HT1080 (cell line): ENCODE results near the gene SND1. TPM values are rescaled to one million over a fixed set of nuclear protein-coding genes. Genes with fewer than 3 reads are reported as not detected.
A peak's percentile ranks its signal among the peaks of the same experiment; 100 is the strongest.
"Not testable (repeated sequence)": the region's sequence is repeated elsewhere in the genome, so short reads cannot be mapped to it uniquely, and the experiment has no call there.

Experiments used
- DNase-seq: peaks from one replicate; pipeline ENCODE4 v3.0.0-alpha.2; 2015; ENCODE audit warnings: low read depth
- total RNA-seq: library from RNA; depleted of rRNA; stranded (reverse); fragments of >200 nt; shearing (Covaris generic); gene quantifications from 2 replicates; pipeline ENCODE4 v1.2.3, GENCODE V29; 2014

SND1 gene
- total RNA-seq, 1 experiment from 2014 or later: 145 TPM

- DNase-seq: no peak
These were observed 235.1 kb downstream of the SND1 start for GRCh38 chr7:127887096-127887495.

DNA sequence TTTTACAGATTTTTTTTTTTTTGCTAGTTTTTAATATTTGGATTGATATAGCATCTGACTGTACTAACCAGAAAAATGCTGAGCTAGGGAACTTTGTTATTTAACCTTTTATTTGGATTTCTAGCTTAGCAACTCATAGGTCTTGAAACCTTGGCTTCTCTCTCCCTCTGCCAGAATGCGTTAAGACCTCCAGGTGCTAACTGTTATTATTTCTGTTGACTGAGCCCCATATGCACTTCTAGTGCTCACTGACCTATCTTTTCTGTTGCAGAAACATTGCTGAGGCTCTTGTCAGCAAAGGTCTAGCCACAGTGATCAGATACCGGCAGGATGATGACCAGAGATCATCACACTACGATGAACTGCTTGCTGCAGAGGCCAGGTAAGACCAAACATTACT is 235.6 kb downstream of the SND1 start:
- no peak for DNase-seq

DNA sequence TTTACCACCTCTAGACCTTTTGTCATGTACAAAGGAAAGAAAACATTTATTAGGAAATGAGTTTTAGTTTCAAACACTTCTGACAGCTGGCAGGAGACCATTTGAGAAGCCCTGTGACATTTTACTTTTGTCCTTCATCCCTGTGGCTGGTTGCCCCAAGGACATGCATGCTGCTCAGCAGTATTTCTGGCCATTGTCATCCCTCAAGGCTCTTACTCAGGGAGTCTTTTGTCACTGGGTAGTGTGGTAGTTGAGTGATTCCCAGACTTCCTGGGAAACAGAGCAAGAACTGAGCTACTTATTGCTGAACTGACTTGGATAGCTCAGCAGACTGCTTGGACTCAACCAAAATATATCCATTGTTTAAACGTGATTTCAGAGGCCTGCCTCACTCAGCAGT is 236.4 kb downstream of the SND1 start:
- no peak for DNase-seq

- DNase-seq: no peak
These were observed 236.8 kb downstream of the SND1 start for GRCh38 chr7:127888825-127889224.

- no peak for DNase-seq
These were observed 237.7 kb downstream of the SND1 start for GRCh38 chr7:127889677-127890076.

- no peak for DNase-seq
These were observed 238.7 kb downstream of the SND1 start for GRCh38 chr7:127890726-127891125.

DNA sequence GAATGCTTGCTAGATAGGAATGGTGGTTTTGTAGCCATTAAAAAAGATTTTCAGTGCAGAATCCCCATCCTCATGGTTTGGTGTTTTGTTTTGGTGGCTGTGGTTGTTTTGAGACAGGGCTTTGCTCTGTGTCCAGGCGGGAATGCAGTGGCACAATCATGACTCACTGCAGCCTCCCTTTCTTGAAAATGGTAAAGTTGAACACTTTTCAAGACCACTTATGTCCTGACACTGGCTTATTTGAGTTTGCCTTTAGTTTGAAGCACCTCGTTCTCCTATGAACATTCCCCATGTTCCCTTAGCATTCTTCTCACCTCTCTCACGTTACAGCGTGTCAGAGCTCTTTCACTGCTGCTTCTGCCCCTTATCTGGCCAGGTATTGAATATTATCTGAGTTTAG is 239.2 kb downstream of the SND1 start:
- no peak for DNase-seq

DNA sequence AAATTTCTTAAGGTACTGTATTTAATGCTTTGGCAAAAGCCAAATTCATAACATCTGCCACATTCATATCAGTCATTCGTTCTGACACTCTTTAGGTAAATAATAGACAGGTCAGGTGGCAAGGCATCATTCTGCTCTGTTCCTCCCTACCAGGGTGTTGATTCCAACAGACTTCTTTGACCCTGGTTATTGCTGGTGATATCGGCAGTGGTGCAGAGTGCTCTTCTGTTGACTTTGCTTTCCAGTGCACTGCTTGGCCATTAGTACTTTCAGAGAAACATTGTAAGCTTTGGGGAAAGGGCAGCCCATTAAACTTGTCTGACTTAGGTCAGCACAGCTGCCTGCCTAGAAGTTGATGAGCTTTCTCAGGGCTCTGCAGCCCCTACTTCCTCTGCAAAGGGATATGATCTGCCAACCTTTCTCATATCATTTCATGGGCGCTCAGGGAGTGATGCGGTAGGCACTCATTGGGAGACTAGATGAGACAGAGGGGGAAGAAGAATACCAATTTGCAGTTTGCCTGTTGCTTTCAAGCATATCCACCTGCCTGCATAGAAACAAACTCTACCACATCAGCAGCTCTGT is 240.0 kb downstream of the SND1 start:
- DNase-seq: no peak

DNA sequence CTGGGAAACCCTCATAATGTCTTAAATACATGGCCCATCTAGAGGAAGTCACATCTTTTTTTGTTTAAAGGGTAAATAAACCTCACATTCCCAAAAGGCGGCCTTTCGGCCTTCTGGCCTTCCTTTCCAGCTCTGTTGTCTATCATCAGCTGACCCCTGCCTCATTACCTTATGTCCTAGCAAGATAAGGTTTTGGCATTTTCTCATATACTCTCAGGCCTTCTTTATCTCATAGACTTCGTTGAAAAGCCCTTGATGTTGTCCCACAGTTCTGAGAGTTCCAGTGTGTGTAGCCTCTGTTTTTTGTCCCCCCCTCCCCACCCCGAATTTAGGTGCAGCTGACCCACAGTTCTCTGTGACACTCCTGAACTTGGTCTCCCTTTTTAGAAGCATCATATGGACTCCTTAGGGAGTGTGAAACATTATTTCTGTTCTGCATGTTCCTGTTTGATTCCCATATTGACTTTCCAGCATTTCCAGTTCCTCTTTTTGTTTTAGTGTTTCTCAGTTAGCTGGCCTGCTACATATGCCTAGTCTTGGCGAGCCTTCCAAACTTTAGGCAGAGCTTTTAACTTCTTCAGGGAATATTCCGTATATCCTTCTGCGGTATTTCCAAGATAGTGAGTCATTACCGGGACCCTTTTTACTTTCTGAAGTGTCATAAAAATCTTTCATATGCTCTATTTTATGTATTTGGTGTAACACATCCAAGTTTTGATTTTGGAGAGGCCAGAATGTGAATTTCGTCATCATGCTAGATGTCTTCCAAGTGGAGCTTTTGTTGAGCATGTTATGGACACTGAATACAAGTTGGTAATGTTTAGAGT is 240.7 kb downstream of the SND1 start:
- DNase-seq: no peak

GRCh38 chr7:127893547-127893946 is 241.6 kb downstream of the SND1 start:
- no peak for DNase-seq

DNA sequence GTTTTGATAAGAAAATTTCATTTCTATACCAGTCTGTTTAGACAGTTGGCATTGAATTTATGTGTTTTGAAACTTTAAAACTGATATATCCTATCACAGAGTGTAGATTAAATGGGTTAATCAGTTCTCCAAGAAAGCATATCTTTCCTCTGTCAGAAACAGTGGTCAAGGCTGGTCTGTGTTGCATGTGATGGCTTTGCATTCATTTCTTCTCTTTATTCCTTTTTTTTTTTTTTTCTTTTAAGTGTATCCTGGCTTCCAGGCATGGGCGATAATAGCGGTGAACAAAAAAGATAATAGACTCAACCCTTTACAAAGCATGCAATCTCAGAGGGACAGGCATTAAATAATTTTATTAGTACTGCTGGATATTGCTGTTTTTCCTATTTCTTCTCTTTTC is 242.6 kb downstream of the SND1 start:
- DNase-seq: no peak

- DNase-seq: no peak
These were observed 243.4 kb downstream of the SND1 start for GRCh38 chr7:127895360-127895759.

GRCh38 chr7:127895814-127896280 is 243.9 kb downstream of the SND1 start:
- no peak for DNase-seq

GRCh38 chr7:127896659-127897058 is 244.7 kb downstream of the SND1 start:
- DNase-seq: no peak

DNA sequence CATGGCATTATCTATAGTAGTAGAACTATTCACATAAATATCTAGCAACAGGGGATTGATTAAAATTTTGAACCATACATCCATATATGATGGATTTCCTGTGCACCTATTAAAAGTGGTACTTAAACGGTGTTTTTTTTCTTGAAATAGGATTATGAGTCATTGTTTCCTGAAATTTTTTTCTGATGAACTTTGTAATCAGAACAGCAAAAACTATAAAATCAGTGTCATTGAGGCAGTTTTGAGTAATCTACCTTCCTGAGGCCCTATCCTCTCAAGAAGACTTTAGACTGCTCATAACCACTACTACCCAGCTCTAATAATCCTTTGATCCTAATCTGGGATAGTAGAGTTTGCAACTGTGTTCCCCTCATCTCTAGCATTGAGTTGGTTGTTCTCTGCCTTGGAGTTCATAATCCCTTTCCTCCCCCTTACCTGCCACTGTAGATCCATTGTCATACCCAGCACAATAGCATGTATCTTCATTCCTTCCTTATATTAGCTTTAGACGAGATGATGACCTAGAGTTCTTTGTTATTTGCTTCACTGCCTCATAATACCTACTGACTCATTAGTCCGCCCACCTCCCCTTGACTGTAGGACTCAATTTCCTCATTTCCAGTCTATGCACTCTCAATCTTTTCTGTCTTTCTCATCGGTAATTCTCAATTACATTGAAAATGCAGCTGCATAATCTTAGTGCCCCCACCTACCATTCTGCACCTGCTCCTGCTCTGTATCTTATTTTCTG is 245.9 kb downstream of the SND1 start:
- DNase-seq: peak; percentile 50

- DNase-seq: no peak
These were observed 247.4 kb downstream of the SND1 start for GRCh38 chr7:127899411-127899810.

DNA sequence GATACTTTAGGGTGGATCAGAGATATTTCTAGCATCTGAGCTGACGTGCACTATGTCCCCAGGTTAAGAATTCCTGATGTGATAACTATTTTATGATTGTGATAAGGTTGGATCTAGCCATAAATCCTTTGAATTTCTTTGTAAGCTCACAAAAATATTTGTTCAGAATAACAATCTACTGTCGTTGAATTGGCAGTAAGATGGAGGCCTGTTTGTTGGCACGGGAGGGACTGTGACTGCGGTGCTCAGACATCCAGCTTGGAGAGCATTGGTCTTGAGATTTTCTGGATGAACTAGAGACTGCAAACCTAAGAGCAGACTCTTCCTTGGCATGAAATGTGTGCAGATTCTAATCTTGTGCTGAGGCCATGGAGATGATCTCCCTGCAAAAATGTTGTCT is 248.1 kb downstream of the SND1 start:
- no peak for DNase-seq

DNA sequence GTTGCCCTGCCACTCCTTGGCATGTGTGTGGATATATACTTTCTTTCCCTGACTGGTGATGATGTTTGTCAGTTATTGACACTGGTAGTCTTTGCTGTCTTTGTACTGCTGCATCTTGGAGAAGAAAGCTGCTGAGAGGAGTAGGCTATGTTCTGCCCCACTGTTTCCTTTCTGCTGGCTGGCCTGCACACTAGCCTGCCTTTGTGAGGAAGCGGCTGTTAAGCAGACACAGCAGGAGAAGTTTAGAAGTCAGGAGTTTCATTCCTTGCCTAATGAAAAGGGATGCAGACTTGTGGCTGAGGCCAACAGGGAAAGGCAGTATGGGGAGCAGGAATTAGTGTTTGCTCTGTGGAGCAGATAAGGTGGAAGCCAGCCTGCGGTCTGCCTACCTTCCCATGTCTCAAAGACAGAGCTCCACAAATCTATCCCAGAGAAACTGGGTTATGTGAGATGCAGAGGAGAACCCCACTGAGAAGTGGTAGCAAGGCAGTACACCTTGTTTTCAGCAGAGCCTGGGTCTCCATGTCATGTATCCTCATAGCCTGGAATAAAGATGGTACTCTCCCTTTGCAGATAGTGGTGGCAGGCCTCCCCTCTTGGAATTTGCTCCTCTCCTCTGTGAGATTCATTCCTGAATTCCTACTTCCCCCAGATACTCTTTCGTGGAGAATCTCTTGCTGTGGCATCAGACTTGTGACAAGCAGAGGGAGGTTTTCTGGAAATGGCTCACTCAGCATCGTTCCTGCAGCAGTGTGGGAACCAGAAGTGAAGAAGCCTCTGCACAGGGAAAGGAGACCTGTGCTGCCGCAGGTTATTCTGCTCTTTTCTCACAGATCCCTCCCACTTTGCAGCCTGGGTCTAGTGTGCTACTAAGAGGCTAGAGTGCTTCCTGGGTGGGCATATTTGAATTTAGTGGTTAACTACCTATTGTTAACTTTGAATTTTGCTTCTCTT is 249.0 kb downstream of the SND1 start:
- DNase-seq: no peak

DNA sequence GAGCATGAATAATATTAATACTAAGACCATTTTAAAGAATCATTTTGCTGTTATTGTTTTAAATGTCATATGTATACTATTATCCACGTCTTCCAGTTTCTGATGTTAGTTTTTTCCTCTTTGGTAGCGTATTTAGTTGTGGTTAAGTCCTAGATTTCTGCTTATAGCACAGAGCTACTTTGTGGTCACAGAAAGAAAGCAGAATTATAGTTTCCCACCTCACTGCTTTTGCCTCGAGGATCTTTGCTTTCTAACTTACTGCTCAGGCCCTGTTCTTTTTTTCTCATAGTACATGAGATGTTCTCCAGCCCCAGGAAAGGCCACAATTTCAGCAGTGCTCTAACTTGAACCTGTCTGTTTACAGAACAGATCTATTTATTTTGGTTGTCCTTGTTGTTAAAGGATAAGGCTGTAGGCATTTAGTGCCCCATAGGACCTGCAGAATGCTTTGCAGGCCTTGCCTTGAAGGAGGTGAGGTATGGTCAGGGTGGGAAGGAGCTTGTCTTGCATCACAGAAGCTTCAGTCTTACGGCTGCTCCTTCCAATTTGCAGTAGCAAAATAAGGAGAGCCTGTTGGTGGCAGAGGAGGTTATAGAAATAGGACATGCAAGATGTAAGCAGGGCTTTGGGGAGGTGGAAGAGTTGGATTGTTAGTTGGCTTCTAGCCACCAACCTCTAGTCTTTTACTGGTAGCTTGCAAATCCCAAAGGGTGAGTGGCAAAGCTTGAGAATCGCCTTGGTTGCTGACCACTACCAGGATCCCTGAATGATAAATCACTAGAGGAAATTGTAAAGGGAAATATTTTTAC is 250.1 kb downstream of the SND1 start:
- no peak for DNase-seq

GRCh38 chr7:127902753-127903152 is 250.8 kb downstream of the SND1 start:
- not testable (repeated sequence) for DNase-seq
